ENCODE results near the gene SMURF2. TPM values are rescaled to one million over a fixed set of nuclear protein-coding genes. Genes with fewer than 3 reads are reported as not detected.
A peak's percentile ranks its signal among the peaks of the same experiment; 100 is the strongest.
"Not testable (repeated sequence)": the region's sequence is repeated elsewhere in the genome, so short reads cannot be mapped to it uniquely, and the experiment has no call there.

Gene SMURF2
- total and polyA plus RNA-seq, 2 experiments from 2014 or later = 13.2 to 22.2 TPM

GRCh38 chr17:64679710-64680216 lies 17.7 kb upstream of the SMURF2 start:
- Histone ChIP-seq H3K27ac (no peak overlapping the region), H3K4me1 (ENCODE audit: low read depth) (no peaks in the 10 kb centered on the region), H3K9me3 (ENCODE audit: low read depth) (no peaks in the 10 kb centered on the region), H3K36me3 (no peaks in the 10 kb centered on the region), H3K27me3 (no peaks in the 10 kb centered on the region), H3K4me3 (no peak overlapping the region)
- peak in 1 of 2 donors; percentile 89 for DNase-seq (ENCODE audit: low read depth in 1 of 2, low spot score in 1 of 2)
- TF ChIP-seq, protein P1, sequence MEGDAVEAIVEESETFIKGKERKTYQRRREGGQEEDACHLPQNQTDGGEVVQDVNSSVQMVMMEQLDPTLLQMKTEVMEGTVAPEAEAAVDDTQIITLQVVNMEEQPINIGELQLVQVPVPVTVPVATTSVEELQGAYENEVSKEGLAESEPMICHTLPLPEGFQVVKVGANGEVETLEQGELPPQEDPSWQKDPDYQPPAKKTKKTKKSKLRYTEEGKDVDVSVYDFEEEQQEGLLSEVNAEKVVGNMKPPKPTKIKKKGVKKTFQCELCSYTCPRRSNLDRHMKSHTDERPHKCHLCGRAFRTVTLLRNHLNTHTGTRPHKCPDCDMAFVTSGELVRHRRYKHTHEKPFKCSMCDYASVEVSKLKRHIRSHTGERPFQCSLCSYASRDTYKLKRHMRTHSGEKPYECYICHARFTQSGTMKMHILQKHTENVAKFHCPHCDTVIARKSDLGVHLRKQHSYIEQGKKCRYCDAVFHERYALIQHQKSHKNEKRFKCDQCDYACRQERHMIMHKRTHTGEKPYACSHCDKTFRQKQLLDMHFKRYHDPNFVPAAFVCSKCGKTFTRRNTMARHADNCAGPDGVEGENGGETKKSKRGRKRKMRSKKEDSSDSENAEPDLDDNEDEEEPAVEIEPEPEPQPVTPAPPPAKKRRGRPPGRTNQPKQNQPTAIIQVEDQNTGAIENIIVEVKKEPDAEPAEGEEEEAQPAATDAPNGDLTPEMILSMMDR (IDR thresholded peaks at IDR 0.05; ENCODE audit: low read depth, low read length) = no peak

GRCh38 chr17:64676763-64677162 lies 14.7 kb upstream of the SMURF2 start:
- Histone ChIP-seq H3K9me3 (ENCODE audit: low read depth) (no peaks in the 10 kb centered on the region), H3K27ac (no peak overlapping the region), H3K4me1 (ENCODE audit: low read depth) (no peaks in the 10 kb centered on the region), H3K36me3 (no peaks in the 10 kb centered on the region), H3K4me3 (no peak overlapping the region), H3K27me3 (no peaks in the 10 kb centered on the region)
- no peak for DNase-seq (ENCODE audit: low read depth in 1 of 2, low spot score in 1 of 2)
- TF ChIP-seq, protein P1 (IDR thresholded peaks at IDR 0.05; ENCODE audit: low read depth, low read length) = no peak

DNA sequence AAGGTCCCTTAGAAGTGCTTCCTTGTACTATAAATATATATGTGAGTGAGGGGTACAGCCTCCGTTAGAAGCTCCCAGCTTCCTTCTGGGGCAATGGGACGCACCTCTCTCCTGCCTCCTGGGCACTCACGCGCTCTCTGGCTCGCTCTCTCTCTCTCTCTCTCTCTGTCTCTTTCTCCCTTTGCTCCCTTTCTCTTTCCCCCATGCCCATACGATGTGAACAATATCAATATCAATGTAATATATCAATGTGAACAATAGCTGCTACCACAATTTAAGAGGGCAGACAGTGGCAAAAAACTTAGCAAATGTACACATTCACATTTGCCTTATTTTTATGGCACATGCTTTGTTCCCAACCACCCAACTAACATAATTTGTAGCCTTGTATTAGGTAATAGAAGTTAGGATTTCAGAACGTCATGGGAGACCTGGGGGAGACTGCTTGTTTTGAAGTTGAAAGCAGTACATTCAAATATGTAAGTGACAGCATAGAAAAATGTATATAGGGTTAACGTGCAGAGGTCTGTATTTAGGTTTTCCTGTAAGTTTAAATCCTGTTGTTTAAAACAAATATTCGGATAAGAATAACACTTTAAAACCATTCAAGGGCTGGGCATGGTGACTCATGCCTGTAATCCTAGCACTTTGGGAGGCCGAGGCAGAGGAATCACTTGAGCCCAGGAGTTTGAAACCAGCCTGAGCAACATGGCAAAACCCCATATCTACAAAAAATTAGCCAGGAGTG lies 8.9 kb upstream of the SMURF2 start:
- H3K27ac ChIP-seq; H3K4me3 ChIP-seq; H3K9me3 ChIP-seq (ENCODE audit: low read depth); H3K36me3 ChIP-seq; H3K27me3 ChIP-seq; H3K4me1 ChIP-seq (ENCODE audit: low read depth): not testable (repeated sequence)
- DNase-seq (ENCODE audit: low read depth in 1 of 2, low spot score in 1 of 2) = peak in 1 of 2 donors; percentile 6

DNA sequence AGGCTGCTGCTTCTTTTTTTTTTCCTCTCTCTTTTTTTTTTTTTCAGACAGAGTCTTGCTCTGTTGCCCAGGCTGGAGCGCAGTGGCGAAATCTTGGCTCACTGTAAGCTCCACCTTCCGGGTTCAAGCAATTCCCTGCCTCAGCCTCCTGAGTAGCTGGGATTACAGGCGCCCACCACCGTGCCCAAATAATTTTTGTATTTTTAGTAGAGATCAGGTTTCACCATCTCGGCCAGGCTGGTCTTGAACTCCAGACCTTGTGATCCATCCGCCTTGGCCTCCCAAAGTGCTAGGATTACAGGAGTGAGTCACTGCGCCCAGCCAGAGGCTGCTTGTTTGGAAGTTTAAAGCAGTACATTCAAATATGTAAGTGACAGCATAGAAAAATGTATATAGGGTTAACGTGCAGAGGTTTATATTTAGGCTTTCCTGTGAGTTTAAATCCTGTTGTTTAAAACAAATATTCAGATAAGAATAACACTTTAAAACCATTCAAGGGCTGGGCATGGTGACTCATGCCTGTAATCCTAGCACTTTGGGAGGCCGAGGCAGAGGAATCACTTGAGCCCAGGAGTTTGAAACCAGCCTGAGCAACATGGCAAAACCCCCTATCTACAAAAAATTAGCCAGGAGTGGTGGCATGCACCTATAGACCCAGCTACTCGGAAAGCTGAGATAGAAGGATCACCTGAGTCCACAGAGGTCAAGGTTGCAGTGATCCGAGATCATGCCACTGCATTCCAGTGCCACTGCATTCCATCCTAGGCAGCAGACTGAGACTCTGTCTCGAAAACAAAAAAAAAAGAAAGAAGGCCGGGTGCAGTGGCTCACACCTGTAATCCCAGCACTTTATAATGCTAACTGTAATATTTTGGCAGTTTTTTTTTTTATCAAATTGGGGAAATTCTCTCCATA lies 6.0 kb upstream of the SMURF2 start:
- not testable (repeated sequence) for H3K4me3 ChIP-seq; H3K36me3 ChIP-seq; H3K4me1 ChIP-seq (ENCODE audit: low read depth); H3K9me3 ChIP-seq (ENCODE audit: low read depth); H3K27ac ChIP-seq; H3K27me3 ChIP-seq
- DNase-seq (ENCODE audit: low read depth in 1 of 2, low spot score in 1 of 2) = peak in 1 of 2 donors; percentile 21

GRCh38 chr17:64664299-64664981 lies 2.3 kb upstream of the SMURF2 start:
- H3K36me3 ChIP-seq; DNase-seq (ENCODE audit: low read depth in 1 of 2, low spot score in 1 of 2); H3K9me3 ChIP-seq (ENCODE audit: low read depth); H3K27ac ChIP-seq; H3K27me3 ChIP-seq; H3K4me1 ChIP-seq (ENCODE audit: low read depth); H3K4me3 ChIP-seq: not testable (repeated sequence)

DNA sequence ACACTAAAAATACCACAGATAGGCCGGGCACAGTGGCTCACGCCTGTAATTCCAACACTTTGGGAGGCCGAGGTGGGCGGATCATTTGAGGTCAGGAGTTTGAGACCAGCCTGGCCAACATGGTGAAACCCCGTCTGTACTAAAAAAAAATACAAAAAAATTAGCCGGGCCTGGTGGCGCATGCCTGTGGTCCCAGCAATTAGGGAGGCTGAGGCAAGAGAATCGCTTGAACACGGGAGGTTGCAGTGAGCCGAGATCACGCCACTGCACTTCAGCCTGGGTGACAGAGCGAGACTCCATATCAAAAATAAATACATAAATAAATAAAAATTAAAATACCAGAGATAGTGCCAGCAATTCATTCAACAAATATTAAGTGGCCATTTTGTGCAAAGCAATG lies 1.7 kb upstream of the SMURF2 start:
- H3K27me3 ChIP-seq; H3K27ac ChIP-seq; DNase-seq (ENCODE audit: low read depth in 1 of 2, low spot score in 1 of 2); H3K9me3 ChIP-seq (ENCODE audit: low read depth); H3K36me3 ChIP-seq; H3K4me3 ChIP-seq; H3K4me1 ChIP-seq (ENCODE audit: low read depth): not testable (repeated sequence)

GRCh38 chr17:64662774-64663367 lies 764 bp upstream of the SMURF2 start:
- Histone ChIP-seq H3K9me3 (ENCODE audit: low read depth) (no peaks in the 10 kb centered on the region), H3K27me3 (no peaks in the 10 kb centered on the region), H3K4me3 (peak overlapping the region; percentile 94), H3K4me1 (ENCODE audit: low read depth) (peaks cover 8% of the 10 kb centered on the region), H3K36me3 (no peaks in the 10 kb centered on the region), H3K27ac (no peak overlapping the region)
- TF ChIP-seq, protein P1 (IDR thresholded peaks at IDR 0.05; ENCODE audit: low read depth, low read length) = no peak
- DNase-seq (ENCODE audit: low read depth in 1 of 2, low spot score in 1 of 2) = no peak
